ENCODE results near the gene PPIE.

- TF ChIP-seq POLR2A (IDR thresholded peaks at IDR 0.05): no peak
- TF ChIP-seq, protein P1, sequence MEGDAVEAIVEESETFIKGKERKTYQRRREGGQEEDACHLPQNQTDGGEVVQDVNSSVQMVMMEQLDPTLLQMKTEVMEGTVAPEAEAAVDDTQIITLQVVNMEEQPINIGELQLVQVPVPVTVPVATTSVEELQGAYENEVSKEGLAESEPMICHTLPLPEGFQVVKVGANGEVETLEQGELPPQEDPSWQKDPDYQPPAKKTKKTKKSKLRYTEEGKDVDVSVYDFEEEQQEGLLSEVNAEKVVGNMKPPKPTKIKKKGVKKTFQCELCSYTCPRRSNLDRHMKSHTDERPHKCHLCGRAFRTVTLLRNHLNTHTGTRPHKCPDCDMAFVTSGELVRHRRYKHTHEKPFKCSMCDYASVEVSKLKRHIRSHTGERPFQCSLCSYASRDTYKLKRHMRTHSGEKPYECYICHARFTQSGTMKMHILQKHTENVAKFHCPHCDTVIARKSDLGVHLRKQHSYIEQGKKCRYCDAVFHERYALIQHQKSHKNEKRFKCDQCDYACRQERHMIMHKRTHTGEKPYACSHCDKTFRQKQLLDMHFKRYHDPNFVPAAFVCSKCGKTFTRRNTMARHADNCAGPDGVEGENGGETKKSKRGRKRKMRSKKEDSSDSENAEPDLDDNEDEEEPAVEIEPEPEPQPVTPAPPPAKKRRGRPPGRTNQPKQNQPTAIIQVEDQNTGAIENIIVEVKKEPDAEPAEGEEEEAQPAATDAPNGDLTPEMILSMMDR (IDR thresholded peaks at IDR 0.05 in 8 of 11, conservative IDR thresholded peaks at IDR 0.05 in 3 of 11): no peak
These were observed 66.7 kb downstream of the PPIE start for GRCh38 chr1:39805385-39805784.

All from spleen (tissue), 7 donors.